Measurements from ENCODE around the gene B3GNT3.
A peak's percentile ranks its signal among the peaks of the same experiment; 100 is the strongest.

Gene B3GNT3, protein sequence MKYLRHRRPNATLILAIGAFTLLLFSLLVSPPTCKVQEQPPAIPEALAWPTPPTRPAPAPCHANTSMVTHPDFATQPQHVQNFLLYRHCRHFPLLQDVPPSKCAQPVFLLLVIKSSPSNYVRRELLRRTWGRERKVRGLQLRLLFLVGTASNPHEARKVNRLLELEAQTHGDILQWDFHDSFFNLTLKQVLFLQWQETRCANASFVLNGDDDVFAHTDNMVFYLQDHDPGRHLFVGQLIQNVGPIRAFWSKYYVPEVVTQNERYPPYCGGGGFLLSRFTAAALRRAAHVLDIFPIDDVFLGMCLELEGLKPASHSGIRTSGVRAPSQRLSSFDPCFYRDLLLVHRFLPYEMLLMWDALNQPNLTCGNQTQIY

DNA sequence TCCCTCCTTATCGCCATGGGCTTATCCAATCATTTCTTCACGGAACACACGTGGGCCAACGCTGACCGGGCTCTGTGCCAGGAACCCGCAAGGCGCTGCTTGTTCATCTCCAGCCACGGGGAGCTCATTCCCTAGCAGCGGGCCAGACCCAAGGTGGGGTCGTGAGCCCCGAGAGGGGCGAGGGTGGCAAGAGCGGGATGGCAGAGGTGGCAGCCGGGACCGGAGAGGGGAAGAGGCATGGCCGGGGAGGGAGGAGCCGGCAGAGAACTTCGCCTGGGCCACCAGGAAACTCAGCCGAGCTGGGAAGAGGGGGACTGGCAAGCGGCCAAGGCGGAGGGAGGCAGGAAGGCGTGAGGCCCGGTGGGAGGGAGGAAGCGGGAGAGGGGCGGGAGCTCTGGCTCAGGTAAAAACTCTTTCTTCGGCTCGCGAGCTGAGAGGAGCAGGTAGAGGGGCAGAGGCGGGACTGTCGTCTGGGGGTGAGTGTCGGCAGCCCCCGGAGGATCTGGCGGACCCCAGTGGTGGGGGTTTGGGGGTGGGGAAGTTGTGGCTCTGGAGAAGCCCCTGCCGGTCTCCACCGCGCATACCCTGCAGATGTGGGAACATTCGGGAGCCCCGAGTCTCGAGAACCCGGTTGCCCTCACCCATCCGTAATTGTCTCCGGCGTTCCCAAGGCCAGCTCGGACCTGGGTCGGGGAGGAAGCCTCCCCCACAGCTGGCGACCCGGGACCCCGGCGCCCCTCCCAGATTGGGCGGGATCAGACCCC is at the start of gene B3GNT3:
TSS of gene B3GNT3 (plus strand) at position 408 of the 764 bp plus-strand sequence. CDS start 12,670 bp downstream, outside the sequence.
- peaks cover 48% of the 10 kb centered on the region for H3K27me3 ChIP-seq (ENCODE audit: insufficient read depth, low read length)
- H3K4me3 ChIP-seq (ENCODE audit: low read length): no peak within 1 kb of the TSS
- H3K9me3 ChIP-seq (ENCODE audit: low read length): no peaks in the 10 kb centered on the region
- no peaks in the 10 kb centered on the region for H3K36me3 ChIP-seq (ENCODE audit: insufficient read depth, low read length)
- peaks cover 7% of the 10 kb centered on the region for H3K4me1 ChIP-seq (ENCODE audit: insufficient read depth, low read length)
- H2AFZ ChIP-seq (ENCODE audit: low read depth, low read length): no peak within 1 kb of the TSS

DNA sequence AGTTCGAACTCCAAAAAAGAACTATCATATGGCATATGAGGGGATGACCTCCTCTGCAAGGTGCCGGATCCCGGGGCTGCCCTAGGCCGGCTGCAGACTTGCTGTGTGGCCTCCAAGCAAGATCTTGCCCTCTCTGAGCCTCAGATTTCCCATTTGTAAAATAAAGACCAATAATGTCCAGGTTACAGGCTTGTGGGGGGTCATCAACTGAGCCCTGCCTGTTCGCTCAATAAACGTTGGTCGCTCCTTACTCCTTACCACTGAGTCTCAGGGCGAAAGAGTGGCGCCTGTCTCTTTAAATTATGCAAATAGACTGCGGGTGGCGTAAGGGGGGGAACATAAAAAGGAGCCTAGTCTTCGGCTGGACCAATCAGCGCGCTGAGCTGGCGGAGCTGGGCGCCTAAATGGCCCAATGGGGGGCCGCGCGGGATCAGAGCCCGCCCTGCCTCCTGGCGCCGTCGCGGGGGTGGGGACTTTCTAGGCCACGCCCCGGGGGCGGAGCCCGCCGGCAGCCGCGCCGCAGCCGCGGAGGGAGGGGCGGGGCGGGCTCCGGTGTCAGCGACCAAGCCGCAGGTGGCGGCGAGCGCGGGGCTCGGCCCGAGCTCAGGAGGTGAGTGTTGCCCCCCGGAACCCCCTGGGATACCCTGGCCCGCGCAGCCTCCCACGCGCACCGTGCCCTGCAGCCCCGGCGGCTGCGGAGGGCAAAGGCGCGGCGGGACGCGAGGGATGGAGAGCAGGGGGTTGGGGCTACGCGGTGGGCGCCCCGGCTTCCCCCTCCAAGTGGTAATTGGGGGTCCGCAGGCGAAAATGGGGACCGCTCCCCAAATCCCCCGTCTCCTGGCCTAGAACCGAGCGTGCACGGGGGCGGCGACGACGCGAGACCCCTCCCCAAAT is 47.5 kb upstream of the B3GNT3 start:
- no peaks in the 10 kb centered on the region for H3K27me3 ChIP-seq (ENCODE audit: insufficient read depth, low read length)

DNA sequence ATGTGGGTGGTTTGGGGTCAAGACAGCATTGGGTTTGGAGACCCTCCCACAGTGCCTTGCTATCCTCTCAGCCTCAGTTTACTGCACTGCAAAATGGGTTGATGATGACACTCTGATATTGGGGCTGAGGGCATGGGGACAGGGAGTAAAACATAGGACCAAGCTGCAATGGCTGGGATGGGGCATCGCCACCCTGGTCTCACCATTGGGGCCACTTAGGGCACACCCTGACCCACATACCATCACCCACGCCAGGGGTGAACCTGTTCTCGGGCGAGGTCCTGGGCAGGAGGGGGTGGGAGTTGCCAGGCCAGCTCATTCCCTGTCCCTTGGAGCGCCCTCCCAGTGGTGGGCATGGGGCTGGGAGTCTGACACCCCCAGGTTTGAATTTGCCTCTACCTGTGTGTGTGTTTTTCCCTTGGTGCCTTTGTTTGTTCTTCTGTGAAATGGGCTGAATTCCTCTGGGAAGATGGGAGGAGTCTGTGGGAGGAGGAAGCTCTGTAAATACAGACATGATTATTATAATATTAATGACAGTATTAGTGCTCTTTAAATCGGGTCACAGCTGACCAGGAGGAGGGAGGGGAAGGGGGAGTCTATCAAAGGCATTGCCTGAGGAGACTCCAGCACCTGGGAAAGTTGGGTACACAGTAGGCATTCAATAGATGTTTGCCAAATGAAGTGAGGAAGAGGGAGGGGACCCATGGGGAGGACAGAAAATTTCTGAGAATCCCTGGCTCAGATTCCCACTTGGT is 45.9 kb upstream of the B3GNT3 start:
- no peaks in the 10 kb centered on the region for H3K9me3 ChIP-seq (ENCODE audit: low read length)
- H3K36me3 ChIP-seq (ENCODE audit: insufficient read depth, low read length): no peaks in the 10 kb centered on the region
- H3K4me3 ChIP-seq (ENCODE audit: low read length): no peak overlapping the region
- no peak overlapping the region for H2AFZ ChIP-seq (ENCODE audit: low read depth, low read length)
- no peaks in the 10 kb centered on the region for H3K27me3 ChIP-seq (ENCODE audit: insufficient read depth, low read length)
- peaks cover 16% of the 10 kb centered on the region for H3K4me1 ChIP-seq (ENCODE audit: insufficient read depth, low read length)

More for the DNA sequence above, 47.5 kb upstream of the B3GNT3 start:
- H2AFZ ChIP-seq (ENCODE audit: low read depth, low read length): peak overlapping the region; percentile 97
- peak overlapping the region; percentile 90 for H3K4me3 ChIP-seq (ENCODE audit: low read length)
- peaks cover 11% of the 10 kb centered on the region for H3K4me1 ChIP-seq (ENCODE audit: insufficient read depth, low read length)
- H3K36me3 ChIP-seq (ENCODE audit: insufficient read depth, low read length): no peaks in the 10 kb centered on the region
- H3K9me3 ChIP-seq (ENCODE audit: low read length): no peaks in the 10 kb centered on the region

DNA sequence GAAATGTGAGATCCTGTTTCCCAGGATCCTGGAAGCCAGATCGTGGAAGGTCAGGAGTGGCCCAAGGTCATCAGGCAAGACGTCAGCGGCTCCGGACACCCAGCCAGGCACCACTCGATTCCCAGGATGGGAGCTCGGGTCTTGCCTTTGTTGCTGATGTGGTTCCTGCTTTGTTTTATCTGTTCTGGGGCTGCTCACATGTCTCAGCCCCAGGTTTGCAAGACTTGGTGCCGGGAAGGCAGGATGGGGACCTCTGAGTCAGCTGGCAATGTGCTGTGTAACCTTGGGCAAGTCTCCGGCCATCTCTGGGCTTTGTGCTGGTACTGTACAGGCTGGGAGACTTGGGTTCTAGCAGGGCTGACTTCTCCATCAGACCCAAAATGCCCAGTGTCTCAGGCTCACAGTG is 45.0 kb upstream of the B3GNT3 start:
- Histone ChIP-seq H3K9me3 (ENCODE audit: low read length) (no peaks in the 10 kb centered on the region), H3K4me1 (ENCODE audit: insufficient read depth, low read length) (peaks cover 23% of the 10 kb centered on the region), H3K27me3 (ENCODE audit: insufficient read depth, low read length) (no peaks in the 10 kb centered on the region), H3K4me3 (ENCODE audit: low read length) (no peak overlapping the region), H2AFZ (ENCODE audit: low read depth, low read length) (no peak overlapping the region), H3K36me3 (ENCODE audit: insufficient read depth, low read length) (no peaks in the 10 kb centered on the region)

DNA sequence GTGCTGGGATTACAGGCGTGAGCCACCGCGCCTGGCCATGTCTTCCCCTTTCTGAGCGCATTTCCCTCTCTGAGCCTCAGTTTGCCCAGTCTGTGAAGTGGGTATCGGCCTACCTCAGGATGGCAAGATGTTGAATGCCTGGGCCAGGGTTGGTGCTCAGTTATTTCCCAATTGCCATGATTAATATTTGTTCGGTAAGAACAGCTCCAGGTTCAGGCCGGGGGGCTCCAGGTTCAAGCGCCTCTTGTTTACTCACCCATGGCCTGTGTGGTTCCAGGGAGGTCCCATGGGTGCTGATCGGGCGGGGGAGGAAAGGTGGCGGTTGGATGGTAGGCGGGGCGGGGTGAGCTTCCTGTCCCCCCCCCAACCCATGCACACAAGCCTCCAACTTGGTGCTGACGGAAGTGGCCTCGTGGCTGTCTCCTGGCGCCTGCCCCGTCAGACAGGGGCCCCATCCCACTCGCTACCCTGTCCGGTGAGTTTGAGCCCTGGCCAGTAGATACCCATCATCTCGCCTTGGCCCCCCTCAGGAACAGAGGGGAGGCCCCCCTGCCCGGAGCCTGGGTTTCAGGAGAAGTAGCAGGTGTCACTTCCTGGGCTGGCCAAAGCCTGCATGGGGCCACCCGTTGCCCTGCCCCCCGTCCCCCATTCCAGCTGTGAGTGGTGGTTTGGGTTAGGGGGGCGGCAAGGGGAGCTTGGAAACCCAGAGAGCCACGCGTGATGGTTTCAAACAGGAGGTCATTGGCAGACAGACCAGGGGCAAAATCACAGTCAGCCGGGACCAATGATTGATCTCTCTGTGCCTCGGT is 43.6 kb upstream of the B3GNT3 start, which contains the start of gene FCHO1:
TSS of gene FCHO1 (plus strand) at position 375 of the 809 bp plus-strand sequence. CDS start 3,688 bp downstream, outside the sequence.
- H3K36me3 ChIP-seq (ENCODE audit: insufficient read depth, low read length): no peaks in the 10 kb centered on the region
- H3K27me3 ChIP-seq (ENCODE audit: insufficient read depth, low read length): no peaks in the 10 kb centered on the region
- no peak within 1 kb of the TSS for H3K4me3 ChIP-seq (ENCODE audit: low read length)
- no peak within 1 kb of the TSS for H2AFZ ChIP-seq (ENCODE audit: low read depth, low read length)
- peaks cover 37% of the 10 kb centered on the region for H3K4me1 ChIP-seq (ENCODE audit: insufficient read depth, low read length)
- H3K9me3 ChIP-seq (ENCODE audit: low read length): no peaks in the 10 kb centered on the region

DNA sequence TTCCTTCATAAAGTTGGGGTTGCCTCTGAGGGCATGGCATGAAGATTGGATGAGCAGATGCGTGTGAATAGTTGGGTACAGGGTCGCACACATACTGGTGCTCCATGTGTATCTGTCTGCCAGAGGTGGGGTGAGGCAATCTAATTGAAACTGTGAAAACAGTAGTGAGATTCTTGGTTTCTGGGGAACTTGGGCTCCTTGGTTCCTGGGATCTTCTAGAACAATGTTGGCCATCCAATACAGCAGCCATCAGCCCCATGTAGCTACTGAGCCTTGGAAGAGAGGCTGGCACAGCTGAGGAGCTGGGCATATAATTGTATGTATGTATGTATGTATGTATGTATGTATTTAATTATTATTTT is 43.0 kb upstream of the B3GNT3 start:
- H3K4me1 ChIP-seq (ENCODE audit: insufficient read depth, low read length): peaks cover 41% of the 10 kb centered on the region
- H2AFZ ChIP-seq (ENCODE audit: low read depth, low read length): no peak overlapping the region
- H3K9me3 ChIP-seq (ENCODE audit: low read length): no peaks in the 10 kb centered on the region
- no peaks in the 10 kb centered on the region for H3K36me3 ChIP-seq (ENCODE audit: insufficient read depth, low read length)
- H3K4me3 ChIP-seq (ENCODE audit: low read length): no peak overlapping the region
- H3K27me3 ChIP-seq (ENCODE audit: insufficient read depth, low read length): no peaks in the 10 kb centered on the region

DNA sequence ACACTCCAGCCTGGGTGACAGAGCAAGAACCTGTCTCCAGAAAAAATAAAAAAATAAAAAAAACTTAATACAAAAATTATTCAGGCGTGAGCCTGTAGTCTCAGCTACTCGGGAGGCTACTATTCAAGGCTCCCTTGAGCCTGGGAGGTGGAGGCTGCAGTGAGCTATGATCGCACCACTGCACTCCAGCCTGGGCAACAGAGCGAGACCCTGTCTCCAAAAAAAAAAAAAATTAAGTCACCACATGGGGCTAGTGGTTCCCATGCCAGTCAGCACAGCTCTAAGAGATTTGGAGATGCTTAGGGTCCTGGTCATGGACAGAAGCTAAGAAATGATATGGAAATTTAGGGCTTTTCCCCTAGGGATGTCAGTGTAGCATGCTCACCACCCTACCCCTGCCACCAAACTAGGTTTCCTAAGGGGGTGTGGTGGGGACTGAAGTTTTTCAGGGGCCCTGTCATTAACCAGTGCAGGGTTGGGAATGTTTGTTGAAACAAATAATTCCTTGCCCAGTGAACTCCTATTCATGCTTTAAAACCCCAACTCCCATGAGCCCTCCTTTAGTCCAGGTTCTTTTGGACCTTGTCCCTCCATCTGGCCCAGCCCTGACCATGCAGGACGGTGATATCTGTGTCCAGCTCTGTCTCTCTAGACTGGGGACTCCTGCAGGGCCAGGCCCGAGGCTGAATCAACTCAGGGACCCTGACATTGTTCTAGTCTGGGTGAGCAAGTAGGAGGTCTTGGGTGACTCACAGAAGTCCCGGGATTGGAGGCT is 41.9 kb upstream of the B3GNT3 start:
- Histone ChIP-seq H3K36me3 (ENCODE audit: insufficient read depth, low read length) (no peaks in the 10 kb centered on the region), H3K27me3 (ENCODE audit: insufficient read depth, low read length) (no peaks in the 10 kb centered on the region), H3K4me1 (ENCODE audit: insufficient read depth, low read length) (peaks cover 37% of the 10 kb centered on the region), H3K4me3 (ENCODE audit: low read length) (no peak overlapping the region), H2AFZ (ENCODE audit: low read depth, low read length) (no peak overlapping the region), H3K9me3 (ENCODE audit: low read length) (no peaks in the 10 kb centered on the region)

DNA sequence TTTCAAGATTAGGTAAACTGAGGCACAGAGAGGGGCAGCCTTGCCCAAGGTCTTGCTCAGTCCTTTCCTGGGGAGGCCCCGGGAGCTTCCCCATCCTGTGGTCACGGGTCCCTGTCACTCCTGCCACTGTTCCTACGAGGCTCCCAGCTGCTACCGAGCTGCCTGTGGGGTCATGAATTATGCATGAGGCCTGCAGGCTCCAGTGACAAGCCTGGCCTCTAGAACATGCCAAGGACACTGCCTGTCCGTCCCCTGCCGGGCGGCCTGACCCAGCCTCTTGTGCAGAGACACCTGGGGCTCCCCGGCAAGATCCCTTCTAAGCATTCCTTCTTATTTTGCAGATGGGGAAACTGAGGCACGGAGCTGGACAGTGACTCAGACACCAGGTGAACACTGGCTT is 41.0 kb upstream of the B3GNT3 start:
- Histone ChIP-seq H3K4me1 (ENCODE audit: insufficient read depth, low read length) (peaks cover 35% of the 10 kb centered on the region), H3K4me3 (ENCODE audit: low read length) (no peak overlapping the region), H2AFZ (ENCODE audit: low read depth, low read length) (no peak overlapping the region)

DNA sequence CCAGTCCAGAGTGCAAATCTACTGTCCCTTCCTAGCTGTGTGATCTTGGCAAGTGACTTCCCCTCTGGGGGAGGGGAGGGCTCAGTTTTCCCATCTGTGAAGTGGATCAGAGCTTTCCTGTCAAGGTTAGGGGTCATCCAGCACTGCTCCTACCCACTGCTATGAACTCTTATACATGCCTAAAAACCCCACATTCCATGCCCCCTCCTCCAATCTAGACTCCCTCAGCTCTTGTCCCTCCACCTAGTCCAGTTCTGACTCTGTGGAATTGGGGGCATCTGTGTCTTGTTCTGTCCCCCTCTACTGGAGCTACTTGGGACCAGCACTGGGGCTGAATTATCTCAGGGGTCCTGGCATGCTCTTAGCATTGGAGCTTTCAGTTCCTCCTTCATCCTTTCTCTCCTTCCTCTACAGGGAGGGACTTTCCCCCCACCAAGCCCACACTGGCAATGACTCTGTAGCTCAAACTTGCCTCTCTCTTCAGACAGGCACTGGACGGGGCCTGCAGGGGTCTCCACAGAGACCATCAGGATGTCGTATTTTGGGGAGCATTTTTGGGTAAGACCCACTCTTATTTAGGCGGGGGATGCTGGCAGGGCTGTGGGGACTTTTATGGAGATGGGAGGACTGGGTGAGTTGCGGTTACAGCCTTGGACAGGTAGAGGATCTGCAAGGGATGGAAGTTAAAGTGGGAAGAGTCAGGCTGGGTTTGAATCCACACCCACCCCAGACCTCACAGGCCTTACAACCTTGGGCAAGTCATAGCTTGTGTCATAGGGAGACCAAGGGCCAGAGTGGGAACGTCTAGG is 40.1 kb upstream of the B3GNT3 start:
- Histone ChIP-seq H2AFZ (ENCODE audit: low read depth, low read length) (no peak overlapping the region), H3K4me3 (ENCODE audit: low read length) (no peak overlapping the region), H3K27me3 (ENCODE audit: insufficient read depth, low read length) (no peaks in the 10 kb centered on the region), H3K9me3 (ENCODE audit: low read length) (no peaks in the 10 kb centered on the region), H3K4me1 (ENCODE audit: insufficient read depth, low read length) (peaks cover 35% of the 10 kb centered on the region), H3K36me3 (ENCODE audit: insufficient read depth, low read length) (no peaks in the 10 kb centered on the region)

More for the DNA sequence above, 41.0 kb upstream of the B3GNT3 start:
- H3K36me3 ChIP-seq (ENCODE audit: insufficient read depth, low read length): no peaks in the 10 kb centered on the region
- no peaks in the 10 kb centered on the region for H3K27me3 ChIP-seq (ENCODE audit: insufficient read depth, low read length)
- no peaks in the 10 kb centered on the region for H3K9me3 ChIP-seq (ENCODE audit: low read length)

DNA sequence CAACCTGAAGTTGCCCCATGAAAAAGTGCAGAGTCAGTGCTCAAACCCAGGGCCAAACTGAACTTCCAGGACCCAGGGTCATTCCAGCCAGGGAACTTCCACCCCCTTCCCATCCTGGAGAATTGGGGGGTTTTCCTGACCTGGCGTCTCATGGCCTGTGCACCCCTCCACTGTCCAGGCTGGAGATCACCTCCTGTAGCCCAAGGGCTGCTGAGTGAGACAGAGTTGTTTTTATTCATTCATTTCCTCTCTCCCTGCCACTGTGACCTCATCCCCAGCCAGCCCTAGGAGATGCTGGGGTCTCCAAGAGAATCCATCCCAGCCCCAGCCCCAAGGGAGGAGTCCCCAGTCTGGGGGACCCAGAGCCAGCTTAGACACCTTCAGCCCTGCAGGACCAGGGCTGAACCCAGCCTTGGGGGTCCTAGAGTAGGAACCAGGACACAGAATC is 39.5 kb upstream of the B3GNT3 start:
- H2AFZ ChIP-seq (ENCODE audit: low read depth, low read length): no peak overlapping the region
- no peaks in the 10 kb centered on the region for H3K36me3 ChIP-seq (ENCODE audit: insufficient read depth, low read length)
- no peak overlapping the region for H3K4me3 ChIP-seq (ENCODE audit: low read length)
- no peaks in the 10 kb centered on the region for H3K9me3 ChIP-seq (ENCODE audit: low read length)
- no peaks in the 10 kb centered on the region for H3K27me3 ChIP-seq (ENCODE audit: insufficient read depth, low read length)
- H3K4me1 ChIP-seq (ENCODE audit: insufficient read depth, low read length): peaks cover 35% of the 10 kb centered on the region
